G401 (cell line): ENCODE results near the gene CRISPLD2. TPM values are rescaled to one million over a fixed set of nuclear protein-coding genes. Genes with fewer than 3 reads are reported as not detected.

Experiments
- DNase-seq: peaks from one replicate; pipeline ENCODE4 v3.0.0-alpha.2; 2015; ENCODE audit warnings: low spot score
- in situ Hi-C: cut with HindIII; loops from 2 replicates; pipeline ENCODE4 v1.10.0; 2016; ENCODE audit warnings: low sequenced_read_pairs, mixed read lengths
- total RNA-seq: library from RNA; depleted of rRNA; stranded (reverse); fragments of >200 nt; shearing (Covaris generic); gene quantifications from 2 replicates; pipeline ENCODE4 v1.2.3, GENCODE V29; 2014

Gene CRISPLD2
- total RNA-seq, 1 experiment from 2014 or later = 0.03 TPM

GRCh38 chr16:84920333-84920732 is 100.5 kb downstream of the CRISPLD2 start:
- DNase-seq = no peak
- in situ Hi-C loops = loop anchor here (10.0 kb wide), 1 partner anchor 94 kb away; the partner anchor contains the start of gene ZDHHC7

GRCh38 chr16:84922351-84923120 is 102.8 kb downstream of the CRISPLD2 start:
- in situ Hi-C loops = loop anchor here (10.0 kb wide), 1 partner anchor 92 kb away; the partner anchor contains the start of gene ZDHHC7
- peak; percentile 52 for DNase-seq

- DNase-seq = no peak
- in situ Hi-C loops = loop anchor here (5.0 to 10.0 kb wide), 2 partner anchors 53 to 90 kb away; partner anchors contain the start of gene ZDHHC7
Measured at GRCh38 chr16:84924331-84925091, 104.7 kb downstream of the CRISPLD2 start.

GRCh38 chr16:84925092-84925772 is 105.4 kb downstream of the CRISPLD2 start:
- in situ Hi-C loops = loop anchor here (5.0 to 10.0 kb wide), 2 partner anchors 52 to 90 kb away; partner anchors contain the start of gene ZDHHC7
- DNase-seq = no peak

GRCh38 chr16:84925773-84926372 is 106.1 kb downstream of the CRISPLD2 start:
- in situ Hi-C loops = loop anchor here (5.0 to 10.0 kb wide), 2 partner anchors 51 to 89 kb away; partner anchors contain the start of gene ZDHHC7
- DNase-seq = no peak

GRCh38 chr16:84926462-84926861 is 106.7 kb downstream of the CRISPLD2 start:
- no peak for DNase-seq
- in situ Hi-C loops = loop anchor here (5.0 to 10.0 kb wide), 2 partner anchors 51 to 88 kb away; partner anchors contain the start of gene ZDHHC7

- DNase-seq = no peak
- in situ Hi-C loops = loop anchor here (5.0 to 10.0 kb wide), 2 partner anchors 49 to 87 kb away; partner anchors contain the start of gene ZDHHC7
Measured at GRCh38 chr16:84927621-84928591, 108.1 kb downstream of the CRISPLD2 start.

GRCh38 chr16:84928679-84929420 is 109.1 kb downstream of the CRISPLD2 start:
- DNase-seq = no peak
- in situ Hi-C loops = loop anchor here (5.0 to 10.0 kb wide), 2 partner anchors 48 to 86 kb away; partner anchors contain the start of gene ZDHHC7

GRCh38 chr16:84929421-84930297 is 109.9 kb downstream of the CRISPLD2 start:
- in situ Hi-C loops = loop anchor here (5.0 to 10.0 kb wide), 2 partner anchors 48 to 85 kb away; partner anchors contain the start of gene ZDHHC7
- no peak for DNase-seq

GRCh38 chr16:84930298-84931106 is 110.7 kb downstream of the CRISPLD2 start:
- DNase-seq = no peak

GRCh38 chr16:84931107-84931494 is 111.3 kb downstream of the CRISPLD2 start:
- DNase-seq = no peak
- in situ Hi-C loops = no loop called here

More at GRCh38 chr16:84930298-84931106, 110.7 kb downstream of the CRISPLD2 start:
- in situ Hi-C loops = no loop called here

GRCh38 chr16:84931506-84931905 is 111.7 kb downstream of the CRISPLD2 start:
- in situ Hi-C loops = no loop called here

GRCh38 chr16:84932681-84933080 is 112.9 kb downstream of the CRISPLD2 start:
- DNase-seq = no peak
- in situ Hi-C loops = no loop called here

More at GRCh38 chr16:84931506-84931905, 111.7 kb downstream of the CRISPLD2 start:
- DNase-seq = no peak

- in situ Hi-C loops = no loop called here
- DNase-seq = peak; percentile 25
Measured at GRCh38 chr16:84933774-84934631, 114.2 kb downstream of the CRISPLD2 start.
